SK-N-SH (cell line): Measurements from ENCODE around the gene RGS7BP. TPM values are rescaled to one million over a fixed set of nuclear protein-coding genes. Genes with fewer than 3 reads are reported as not detected.

Experiments used
- CTCF ChIA-PET: fragments of 300-600, 350-600 bp; formaldehyde crosslinking; extraction: SDS; loops from one replicate; lab custom pipeline; 2021; lab: Yijun Ruan, JAX
- POLR2A ChIA-PET: fragments of 350-600 bp; sonication (Branson Sonifier 250); formaldehyde crosslinking; extraction: SDS; loops from one replicate; lab custom pipeline; 2020; ENCODE audit warnings: antibody characterized with exemption, inconsistent platforms; lab: Yijun Ruan, JAX
- DNase-seq: peaks from one replicate; pipeline ENCODE4 v3.0.0; 2012
- H2AFZ ChIP-seq: fragments of 200-600 bp; sonication (generic); 2 replicates; pipeline ENCODE4 v1.8.1; 2016; ENCODE audit warnings: antibody characterized with exemption, mild to moderate bottlenecking, low read depth
- H3F3A ChIP-seq: fragments of 200-600 bp; sonication (generic); replicated peaks from 2 replicates; pipeline ENCODE3; 2016; ENCODE audit warnings: antibody characterized with exemption, mild to moderate bottlenecking; ENCODE audit not compliant: insufficient read depth
- H3K27ac ChIP-seq, 2 experiments: fragments of 200-500 bp in 1 of 2; fragments of 200-600 bp in 1 of 2; sonication (Bioruptor generic) in 1 of 2; sonication (generic), shearing (Covaris generic) in 1 of 2; 2 replicates each; pipeline versions ENCODE4 v1.5.1 to v1.6.1; 2014 to 2016; ENCODE audit warnings: low read depth in 2 of 2, inconsistent platforms in 1 of 2, low read length in 1 of 2, mild to moderate bottlenecking in 1 of 2, mixed read lengths in 1 of 2
- H3K27me3 ChIP-seq: fragments of 200-600 bp; sonication (generic), shearing (Covaris generic); 2 replicates; pipeline ENCODE4 v1.6.1; 2016; ENCODE audit warnings: mixed run types; ENCODE audit not compliant: insufficient read depth
- H3K36me3 ChIP-seq, 2 experiments: fragments of 200-500 bp in 1 of 2; fragments of 200-600 bp in 1 of 2; sonication (Bioruptor generic) in 1 of 2; sonication (generic) in 1 of 2; replicated peaks in 1 of 2; 2 replicates each; pipeline versions ENCODE3 to v1.5.1; 2014 to 2016; ENCODE audit warnings: low read length in 1 of 2, mild to moderate bottlenecking in 1 of 2; ENCODE audit not compliant: insufficient read depth in 2 of 2, control insufficient read depth in 1 of 2
- H3K4me1 ChIP-seq, 2 experiments: fragments of 200-500 bp in 1 of 2; fragments of 200-600 bp in 1 of 2; sonication (Bioruptor generic) in 1 of 2; sonication (generic), shearing (Covaris generic) in 1 of 2; 2 replicates each; pipeline versions ENCODE4 v1.5.1 to v1.6.1; 2014 to 2016; ENCODE audit warnings: low read depth in 1 of 2, low read length in 1 of 2, mixed run types in 1 of 2; ENCODE audit not compliant: insufficient read depth in 2 of 2, control insufficient read depth in 1 of 2
- H3K4me2 ChIP-seq: fragments of 200-600 bp; sonication (generic), shearing (Covaris generic); 2 replicates; pipeline ENCODE4 v1.6.1; 2017; ENCODE audit warnings: mixed run types
- H3K4me3 ChIP-seq, 2 experiments: fragments of 200-500 bp in 1 of 2; fragments of 200-600 bp in 1 of 2; sonication (Bioruptor generic) in 1 of 2; sonication (generic), shearing (Covaris generic) in 1 of 2; 2 replicates each; pipeline versions ENCODE4 v1.5.1 to v1.8.1; 2014 to 2016; ENCODE audit warnings: low read depth in 2 of 2, inconsistent platforms in 1 of 2, low read length in 1 of 2, mild to moderate bottlenecking in 1 of 2, mixed read lengths in 1 of 2, moderate library complexity in 1 of 2
- H3K79me2 ChIP-seq: fragments of 200-600 bp; sonication (generic); 2 replicates; pipeline ENCODE4 v1.8.1; 2017; ENCODE audit warnings: mild to moderate bottlenecking; ENCODE audit not compliant: insufficient read depth
- H3K9ac ChIP-seq: fragments of 200-600 bp; sonication (generic); 2 replicates; pipeline ENCODE4 v1.6.1; 2017; ENCODE audit warnings: mixed run types
- H3K9me2 ChIP-seq: fragments of 200-600 bp; sonication (generic); 2 replicates; pipeline ENCODE4 v1.6.1; 2017; ENCODE audit warnings: mixed run types
- H3K9me3 ChIP-seq: fragments of 200-600 bp; sonication (generic); 2 replicates; pipeline ENCODE4 v1.6.1; 2017; ENCODE audit warnings: mixed run types, mild to moderate bottlenecking, moderate library complexity
- H4K20me1 ChIP-seq: fragments of 200-600 bp; sonication (generic); 2 replicates; pipeline ENCODE4 v1.6.1; 2017; ENCODE audit warnings: mild to moderate bottlenecking, mixed run types; ENCODE audit not compliant: insufficient read depth
- CHD2 ChIP-seq: fragments of 150-350 bp; IDR thresholded peaks from 2 replicates; pipeline ENCODE4 v1.6.1; 2018; ENCODE audit warnings: low read length; ENCODE audit not compliant: partially characterized antibody
- EP300 ChIP-seq, 2 experiments: IDR thresholded peaks; 2 replicates each; pipeline versions ENCODE4 v1.4.0 to v1.6.1; 2012; ENCODE audit warnings: borderline replicate concordance in 1 of 2, low read depth in 1 of 2, low read length in 1 of 2
- FOXM1 ChIP-seq: IDR thresholded peaks from 2 replicates; pipeline ENCODE4 v1.4.0; 2012; ENCODE audit warnings: low read depth, mild to moderate bottlenecking
- GABPA ChIP-seq: IDR thresholded peaks from 2 replicates; pipeline ENCODE4 v1.4.0; 2012; ENCODE audit warnings: low read depth, mild to moderate bottlenecking
- GATA2 ChIP-seq: sonication (generic); formaldehyde crosslinking; IDR thresholded peaks from 2 replicates; pipeline ENCODE4 v1.5.0; 2020; ENCODE audit warnings: mild to moderate bottlenecking, missing genetic modification reagents
- MXI1 ChIP-seq: IDR thresholded peaks from 2 replicates; pipeline ENCODE4 v1.6.1; 2012; ENCODE audit warnings: mild to moderate bottlenecking, low read depth, low read length, improper control_type of control experiment
- NRF1 ChIP-seq: IDR thresholded peaks from 2 replicates; pipeline ENCODE4 v1.6.1; 2012; ENCODE audit warnings: low read depth, mild to moderate bottlenecking, low read length
- POLR2AphosphoS5 ChIP-seq: IDR thresholded peaks from 2 replicates; pipeline ENCODE4 v1.6.1; 2012; ENCODE audit warnings: low read depth, low read length
- RAD21 ChIP-seq: IDR thresholded peaks from 2 replicates; pipeline ENCODE4 v1.6.1; 2012; ENCODE audit warnings: mild to moderate bottlenecking, low read length
- RFX5 ChIP-seq: IDR thresholded peaks from 2 replicates; pipeline ENCODE4 v1.6.1; 2012; ENCODE audit warnings: mild to moderate bottlenecking, improper control_type of control experiment, low read length
- TAF1 ChIP-seq: IDR thresholded peaks from 2 replicates; pipeline ENCODE4 v1.6.1; 2012; ENCODE audit warnings: low read depth, mild to moderate bottlenecking, low read length, moderate library complexity, borderline replicate concordance
- TCF12 ChIP-seq: IDR thresholded peaks from 2 replicates; pipeline ENCODE4 v1.4.0; 2012
- WGBS: methylation state at CpG from one replicate; pipeline ENCODE4 v1.1.6; 2017; ENCODE audit warnings: low lambda C conversion rate; 5-methylcytosine and 5-hydroxymethylcytosine counted together
- polyA plus RNA-seq, 3 experiments: library from polyadenylated mRNA; depleted of rRNA; stranded (reverse); fragments of >200 nt; gene quantifications; 2 replicates each; pipeline ENCODE4 v1.2.3, GENCODE V29; 2012
- TF ChIP-seq, protein P1 (sequence below): IDR thresholded peaks from 2 replicates; pipeline ENCODE4 v1.4.0; 2012; ENCODE audit warnings: low read depth, borderline replicate concordance
- TF ChIP-seq, protein P2 (sequence below): IDR thresholded peaks from 2 replicates; pipeline ENCODE4; 2012
- TF ChIP-seq, protein P3 (sequence below): fragments of 150-350 bp; IDR thresholded peaks from 2 replicates; pipeline ENCODE4 v1.6.1; 2017; ENCODE audit warnings: antibody characterized with exemption, low read length, low read depth, borderline replicate concordance
- TF ChIP-seq, protein P4 (sequence below): fragments of 150-350 bp; IDR thresholded peaks from 2 replicates; pipeline ENCODE4 v1.6.1; 2016; ENCODE audit warnings: mild to moderate bottlenecking, low read depth, low read length
- TF ChIP-seq, protein P5 (sequence below): fragments of 200-600 bp; sonication (generic); IDR thresholded peaks from 2 replicates; pipeline ENCODE4 v1.6.1; 2017; ENCODE audit warnings: antibody characterized with exemption, mild to moderate bottlenecking, moderate library complexity

RGS7BP gene
- polyA plus RNA-seq, 1 of the 3 experiments (the other 2 are of a cell fraction): not detected

DNA sequence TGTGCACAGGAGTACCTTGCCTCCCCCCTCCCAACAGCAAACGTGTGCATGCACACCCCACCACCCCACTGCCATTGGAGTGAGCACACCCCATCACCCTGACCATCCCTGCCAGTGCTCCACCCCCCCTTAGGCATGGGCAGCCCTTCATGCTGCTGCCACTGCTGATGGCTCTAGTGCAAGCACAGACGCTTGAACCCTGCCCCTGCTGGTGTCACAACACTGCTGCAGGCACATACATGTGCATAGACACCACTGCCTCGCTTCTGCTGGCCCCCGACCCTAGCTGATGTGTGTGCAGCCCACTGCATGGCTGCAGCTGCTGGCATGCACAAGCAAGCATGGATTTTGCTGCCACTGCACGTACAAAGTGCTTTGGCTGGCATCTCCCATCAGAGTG is 16.0 kb upstream of the RGS7BP start:
- TF ChIP-seq, protein P1, sequence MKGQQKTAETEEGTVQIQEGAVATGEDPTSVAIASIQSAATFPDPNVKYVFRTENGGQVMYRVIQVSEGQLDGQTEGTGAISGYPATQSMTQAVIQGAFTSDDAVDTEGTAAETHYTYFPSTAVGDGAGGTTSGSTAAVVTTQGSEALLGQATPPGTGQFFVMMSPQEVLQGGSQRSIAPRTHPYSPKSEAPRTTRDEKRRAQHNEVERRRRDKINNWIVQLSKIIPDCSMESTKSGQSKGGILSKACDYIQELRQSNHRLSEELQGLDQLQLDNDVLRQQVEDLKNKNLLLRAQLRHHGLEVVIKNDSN: no peak
- TF ChIP-seq RFX5 (no peak), NRF1 (no peak), MXI1 (no peak), GABPA (no peak), RAD21 (no peak), CHD2 (no peak), POLR2AphosphoS5 (no peak), TCF12 (no peak), EP300 (IDR thresholded peaks at IDR 0.05; ENCODE audit: borderline replicate concordance in 1 of 2, low read depth in 1 of 2, low read length in 1 of 2) (no peak), GATA2 (no peak), TAF1 (no peak), FOXM1 (no peak)
- TF ChIP-seq, protein P2, sequence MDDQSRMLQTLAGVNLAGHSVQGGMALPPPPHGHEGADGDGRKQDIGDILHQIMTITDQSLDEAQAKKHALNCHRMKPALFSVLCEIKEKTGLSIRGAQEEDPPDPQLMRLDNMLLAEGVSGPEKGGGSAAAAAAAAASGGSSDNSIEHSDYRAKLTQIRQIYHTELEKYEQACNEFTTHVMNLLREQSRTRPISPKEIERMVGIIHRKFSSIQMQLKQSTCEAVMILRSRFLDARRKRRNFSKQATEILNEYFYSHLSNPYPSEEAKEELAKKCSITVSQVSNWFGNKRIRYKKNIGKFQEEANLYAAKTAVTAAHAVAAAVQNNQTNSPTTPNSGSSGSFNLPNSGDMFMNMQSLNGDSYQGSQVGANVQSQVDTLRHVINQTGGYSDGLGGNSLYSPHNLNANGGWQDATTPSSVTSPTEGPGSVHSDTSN: no peak
- TF ChIP-seq, protein P3, sequence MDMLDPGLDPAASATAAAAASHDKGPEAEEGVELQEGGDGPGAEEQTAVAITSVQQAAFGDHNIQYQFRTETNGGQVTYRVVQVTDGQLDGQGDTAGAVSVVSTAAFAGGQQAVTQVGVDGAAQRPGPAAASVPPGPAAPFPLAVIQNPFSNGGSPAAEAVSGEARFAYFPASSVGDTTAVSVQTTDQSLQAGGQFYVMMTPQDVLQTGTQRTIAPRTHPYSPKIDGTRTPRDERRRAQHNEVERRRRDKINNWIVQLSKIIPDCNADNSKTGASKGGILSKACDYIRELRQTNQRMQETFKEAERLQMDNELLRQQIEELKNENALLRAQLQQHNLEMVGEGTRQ: no peak
- TF ChIP-seq, protein P4, sequence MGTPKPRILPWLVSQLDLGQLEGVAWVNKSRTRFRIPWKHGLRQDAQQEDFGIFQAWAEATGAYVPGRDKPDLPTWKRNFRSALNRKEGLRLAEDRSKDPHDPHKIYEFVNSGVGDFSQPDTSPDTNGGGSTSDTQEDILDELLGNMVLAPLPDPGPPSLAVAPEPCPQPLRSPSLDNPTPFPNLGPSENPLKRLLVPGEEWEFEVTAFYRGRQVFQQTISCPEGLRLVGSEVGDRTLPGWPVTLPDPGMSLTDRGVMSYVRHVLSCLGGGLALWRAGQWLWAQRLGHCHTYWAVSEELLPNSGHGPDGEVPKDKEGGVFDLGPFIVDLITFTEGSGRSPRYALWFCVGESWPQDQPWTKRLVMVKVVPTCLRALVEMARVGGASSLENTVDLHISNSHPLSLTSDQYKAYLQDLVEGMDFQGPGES: no peak
- TF ChIP-seq, protein P5, sequence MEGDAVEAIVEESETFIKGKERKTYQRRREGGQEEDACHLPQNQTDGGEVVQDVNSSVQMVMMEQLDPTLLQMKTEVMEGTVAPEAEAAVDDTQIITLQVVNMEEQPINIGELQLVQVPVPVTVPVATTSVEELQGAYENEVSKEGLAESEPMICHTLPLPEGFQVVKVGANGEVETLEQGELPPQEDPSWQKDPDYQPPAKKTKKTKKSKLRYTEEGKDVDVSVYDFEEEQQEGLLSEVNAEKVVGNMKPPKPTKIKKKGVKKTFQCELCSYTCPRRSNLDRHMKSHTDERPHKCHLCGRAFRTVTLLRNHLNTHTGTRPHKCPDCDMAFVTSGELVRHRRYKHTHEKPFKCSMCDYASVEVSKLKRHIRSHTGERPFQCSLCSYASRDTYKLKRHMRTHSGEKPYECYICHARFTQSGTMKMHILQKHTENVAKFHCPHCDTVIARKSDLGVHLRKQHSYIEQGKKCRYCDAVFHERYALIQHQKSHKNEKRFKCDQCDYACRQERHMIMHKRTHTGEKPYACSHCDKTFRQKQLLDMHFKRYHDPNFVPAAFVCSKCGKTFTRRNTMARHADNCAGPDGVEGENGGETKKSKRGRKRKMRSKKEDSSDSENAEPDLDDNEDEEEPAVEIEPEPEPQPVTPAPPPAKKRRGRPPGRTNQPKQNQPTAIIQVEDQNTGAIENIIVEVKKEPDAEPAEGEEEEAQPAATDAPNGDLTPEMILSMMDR: no peak
- H3K27ac ChIP-seq: no peak overlapping the region
- no peak overlapping the region for H3K9ac ChIP-seq
- H3K36me3 ChIP-seq: no peaks in the 10 kb centered on the region
- no peaks in the 10 kb centered on the region for H3F3A ChIP-seq
- H3K9me3 ChIP-seq: no peaks in the 10 kb centered on the region
- H3K79me2 ChIP-seq: no peaks in the 10 kb centered on the region
- no peak overlapping the region for H3K4me2 ChIP-seq
- ChIA-PET POLR2A (no interaction called here), CTCF (no interaction called here)
- DNase-seq: no peak
- H3K4me1 ChIP-seq: no peaks in the 10 kb centered on the region
- no peaks in the 10 kb centered on the region for H3K27me3 ChIP-seq
- H3K9me2 ChIP-seq: no peaks in the 10 kb centered on the region
- H4K20me1 ChIP-seq: no peaks in the 10 kb centered on the region
- H2AFZ ChIP-seq: no peak overlapping the region
- 4% methylated on average over 5 of the region's 5 CpGs for WGBS
- H3K4me3 ChIP-seq: no peak overlapping the region
